Lower lobe of right lung (tissue), 2 donors: Measurements from ENCODE around the gene RNF175. TPM values are rescaled to one million over a fixed set of nuclear protein-coding genes. Genes with fewer than 3 reads are reported as not detected.
"Not testable (repeated sequence)": the region's sequence is repeated elsewhere in the genome, so short reads cannot be mapped to it uniquely, and the experiment has no call there.

Experiments
- ATAC-seq, 2 donors: fragments of 200-7000 bp; cut with Tn5 transposase; one replicate each; pipeline ENCODE4 v1.9.1; 2020 to 2022; ENCODE audit warnings: mild to moderate bottlenecking in 2 of 2, moderate library complexity in 2 of 2
- DNase-seq: peaks from one replicate; pipeline ENCODE4 v3.0.0-alpha.2; 2020
- H3K27ac ChIP-seq: fragments of 200-600 bp; one replicate; pipeline ENCODE4 v1.8.0; 2022
- H3K27me3 ChIP-seq: fragments of 200-600 bp; one replicate; pipeline ENCODE4 v1.8.0; 2022; ENCODE audit warnings: low read depth
- H3K36me3 ChIP-seq: fragments of 200-600 bp; one replicate; pipeline ENCODE4 v1.8.0; 2022; ENCODE audit warnings: mild to moderate bottlenecking
- H3K4me1 ChIP-seq: fragments of 200-600 bp; one replicate; pipeline ENCODE4 v1.8.0; 2022
- H3K4me3 ChIP-seq: fragments of 200-600 bp; one replicate; pipeline ENCODE4 v1.8.0; 2022; ENCODE audit warnings: mild to moderate bottlenecking
- H3K9me3 ChIP-seq: fragments of 200-600 bp; one replicate; pipeline ENCODE4 v1.8.0; 2022
- CTCF ChIP-seq: fragments of 200-600 bp; IDR thresholded peaks from one replicate; pipeline ENCODE4 v1.8.0; 2022; ENCODE audit warnings: antibody characterized with exemption, mild to moderate bottlenecking
- intact Hi-C: fragments of 100-400 bp; cut with DNase I; formaldehyde crosslinking; loops from one replicate; pipeline ENCODE4 v1.11.0; 2022
- total RNA-seq: library from RNA; stranded (reverse); fragmentation: NEBNext Ultra II Directional; extraction: Animal tissue kit (Norgen Biotek cat#: 25700); gene quantifications from one replicate; pipeline ENCODE4 v1.2.1, GENCODE V29; 2021
- donor health status: DM: no; HTN: yes; CAD: no; lungs with severe emphysema.

Gene RNF175
- total RNA-seq, 1 donor from 2014 or later = 0.12 TPM

GRCh38 chr4:153676984-153677383 lies 82.8 kb downstream of the RNF175 start:
- peak in 1 of 2 donors; percentile 26 for ATAC-seq
- H3K9me3 ChIP-seq = peaks cover 12% of the 10 kb centered on the region
- intact Hi-C loops = no loop called here

GRCh38 chr4:153676486-153676885 lies 83.3 kb downstream of the RNF175 start:
- H3K27ac ChIP-seq = no peak overlapping the region
- DNase-seq (no peak), ATAC-seq (no peak)

More at GRCh38 chr4:153676984-153677383, 82.8 kb downstream of the RNF175 start:
- H3K27me3 ChIP-seq = no peaks in the 10 kb centered on the region
- H3K27ac ChIP-seq = no peak overlapping the region
- TF ChIP-seq CTCF = no peak
- no peaks in the 10 kb centered on the region for H3K36me3 ChIP-seq
- H3K4me1 ChIP-seq = no peaks in the 10 kb centered on the region
- H3K4me3 ChIP-seq = no peak overlapping the region
- no peak for DNase-seq

GRCh38 chr4:153669838-153670237 lies 90.0 kb downstream of the RNF175 start:
- ATAC-seq = no peak
- Histone ChIP-seq H3K36me3 (no peaks in the 10 kb centered on the region), H3K9me3 (no peaks in the 10 kb centered on the region), H3K27ac (no peak overlapping the region), H3K4me1 (no peaks in the 10 kb centered on the region), H3K4me3 (no peak overlapping the region), H3K27me3 (no peaks in the 10 kb centered on the region)
- intact Hi-C loops = no loop called here
- no peak for TF ChIP-seq CTCF
- no peak for DNase-seq

More at GRCh38 chr4:153676486-153676885, 83.3 kb downstream of the RNF175 start:
- Histone ChIP-seq H3K4me3 (no peak overlapping the region), H3K27me3 (no peaks in the 10 kb centered on the region), H3K36me3 (no peaks in the 10 kb centered on the region), H3K9me3 (peaks cover 12% of the 10 kb centered on the region), H3K4me1 (no peaks in the 10 kb centered on the region)
- no peak for TF ChIP-seq CTCF
- intact Hi-C loops = no loop called here

- ATAC-seq (no peak), DNase-seq (no peak)
- Histone ChIP-seq H3K4me1 (no peaks in the 10 kb centered on the region), H3K27me3 (no peaks in the 10 kb centered on the region), H3K36me3 (no peaks in the 10 kb centered on the region), H3K27ac (no peak overlapping the region), H3K9me3 (peaks cover under 1% of the 10 kb centered on the region), H3K4me3 (no peak overlapping the region)
- intact Hi-C loops = no loop called here
- no peak for TF ChIP-seq CTCF
These were observed 91.2 kb downstream of the RNF175 start for GRCh38 chr4:153668647-153669046.

- intact Hi-C loops, H3K36me3 ChIP-seq, H3K4me3 ChIP-seq, H3K9me3 ChIP-seq, H3K27me3 ChIP-seq, ATAC-seq, H3K4me1 ChIP-seq, DNase-seq, H3K27ac ChIP-seq: not testable (repeated sequence)
These were observed 93.3 kb downstream of the RNF175 start for GRCh38 chr4:153666505-153666904.

- H3K9me3 ChIP-seq = peaks cover 4% of the 10 kb centered on the region
- no peaks in the 10 kb centered on the region for H3K36me3 ChIP-seq
- intact Hi-C loops = no loop called here
- H3K4me3 ChIP-seq = no peak overlapping the region
- DNase-seq (no peak), ATAC-seq (no peak)
- H3K27me3 ChIP-seq = no peaks in the 10 kb centered on the region
- H3K4me1 ChIP-seq = peaks cover 19% of the 10 kb centered on the region
- TF ChIP-seq CTCF = no peak
- no peak overlapping the region for H3K27ac ChIP-seq
These were observed 96.2 kb downstream of the RNF175 start for GRCh38 chr4:153663667-153664066.
